GM20000 (cell line): Measurements from ENCODE around the gene UCN3.
"Not testable (repeated sequence)": the region's sequence is repeated elsewhere in the genome, so short reads cannot be mapped to it uniquely, and the experiment has no call there.

ENCODE experiments used
- DNase-seq: peaks from one replicate; pipeline ENCODE4 v3.0.0; 2012; ENCODE audit warnings: low spot score
- CTCF ChIP-seq: IDR thresholded peaks from 2 replicates; pipeline ENCODE4 v1.5.1; 2012; ENCODE audit warnings: mild to moderate bottlenecking, control low read depth; ENCODE audit errors: extremely low read depth, missing control alignments

Gene UCN3

GRCh38 chr10:5376450-5376849, 11.7 kb downstream of the UCN3 start:
- no peak for TF ChIP-seq CTCF
- DNase-seq: no peak

- not testable (repeated sequence) for DNase-seq
Observed at GRCh38 chr10:5379202-5379601, 14.4 kb downstream of the UCN3 start.

GRCh38 chr10:5380395-5380794, 15.6 kb downstream of the UCN3 start:
- not testable (repeated sequence) for DNase-seq

GRCh38 chr10:5381187-5381586, 16.4 kb downstream of the UCN3 start:
- no peak for TF ChIP-seq CTCF
- DNase-seq: no peak

- TF ChIP-seq CTCF: no peak
- DNase-seq: no peak
Observed at GRCh38 chr10:5385224-5385623, 20.5 kb downstream of the UCN3 start.

- no peak for TF ChIP-seq CTCF
- no peak for DNase-seq
Observed at GRCh38 chr10:5387169-5387568, 22.4 kb downstream of the UCN3 start.

GRCh38 chr10:5390607-5391205, 25.9 kb downstream of the UCN3 start:
- no peak for DNase-seq
- no peak for TF ChIP-seq CTCF

GRCh38 chr10:5391790-5392189, 27.0 kb downstream of the UCN3 start:
- TF ChIP-seq CTCF: no peak
- DNase-seq: no peak
